Pons (tissue), 1 donor: ENCODE measurements around the gene ADAMTS18.
"Not testable (repeated sequence)": the region's sequence is repeated elsewhere in the genome, so short reads cannot be mapped to it uniquely, and the experiment has no call there.

Experiments used
- DNase-seq: peaks from one replicate; pipeline ENCODE4 v3.0.0-alpha.2; 2016; ENCODE audit warnings: low spot score

ADAMTS18 gene

GRCh38 chr16:77279316-77279715, 155.5 kb downstream of the ADAMTS18 start:
- DNase-seq = not testable (repeated sequence)

GRCh38 chr16:77277571-77277970, 157.3 kb downstream of the ADAMTS18 start:
- DNase-seq = no peak

DNA sequence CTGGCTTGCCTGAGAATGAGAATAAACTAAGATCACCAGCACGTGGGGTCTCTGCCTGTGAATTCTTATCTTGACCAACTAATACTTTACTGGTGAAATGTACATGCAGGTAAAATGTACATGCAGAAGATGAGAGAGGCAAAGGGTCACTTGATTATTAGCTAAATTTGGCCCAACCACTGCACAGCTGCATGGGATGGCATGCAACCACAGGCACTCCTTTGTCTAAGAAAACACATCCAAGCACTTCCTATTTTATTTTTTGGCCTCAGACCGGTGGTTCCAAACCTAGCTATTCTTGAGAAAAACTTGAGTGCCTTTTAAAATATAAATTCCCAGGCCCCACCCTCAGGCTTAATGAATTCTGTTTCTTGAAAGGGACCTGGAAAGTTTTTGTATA, 157.7 kb downstream of the ADAMTS18 start:
- no peak for DNase-seq

GRCh38 chr16:77276661-77277060, 158.2 kb downstream of the ADAMTS18 start:
- DNase-seq = no peak

GRCh38 chr16:77275303-77275702, 159.5 kb downstream of the ADAMTS18 start:
- DNase-seq = not testable (repeated sequence)

DNA sequence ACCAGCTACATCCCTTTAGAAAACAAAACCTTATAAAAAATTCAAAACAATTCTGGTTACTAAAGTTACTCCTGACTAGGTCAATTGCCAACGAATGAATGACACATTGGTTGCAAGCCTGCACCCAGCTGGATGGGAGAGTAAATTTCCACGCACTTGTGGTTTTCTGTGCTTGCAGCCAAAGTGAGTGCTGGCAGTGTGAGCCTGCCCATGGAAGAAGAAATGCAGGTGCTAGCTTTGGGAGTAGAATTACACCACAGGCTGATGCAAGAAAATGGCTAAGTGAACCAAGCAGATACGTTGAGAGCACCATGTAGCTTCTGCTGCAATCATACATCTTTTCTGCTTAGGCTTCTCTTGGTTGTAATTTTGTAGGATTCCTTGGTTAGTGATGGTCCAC, 161.0 kb downstream of the ADAMTS18 start:
- no peak for DNase-seq

- peak; percentile 31 for DNase-seq
Measured at GRCh38 chr16:77271532-77272426, 163.1 kb downstream of the ADAMTS18 start.

- not testable (repeated sequence) for DNase-seq
Measured at GRCh38 chr16:77266185-77266584, 168.6 kb downstream of the ADAMTS18 start.

GRCh38 chr16:77262971-77263370, 171.9 kb downstream of the ADAMTS18 start:
- DNase-seq = no peak

- DNase-seq = no peak
Measured at GRCh38 chr16:77250400-77250799, 184.4 kb downstream of the ADAMTS18 start.

DNA sequence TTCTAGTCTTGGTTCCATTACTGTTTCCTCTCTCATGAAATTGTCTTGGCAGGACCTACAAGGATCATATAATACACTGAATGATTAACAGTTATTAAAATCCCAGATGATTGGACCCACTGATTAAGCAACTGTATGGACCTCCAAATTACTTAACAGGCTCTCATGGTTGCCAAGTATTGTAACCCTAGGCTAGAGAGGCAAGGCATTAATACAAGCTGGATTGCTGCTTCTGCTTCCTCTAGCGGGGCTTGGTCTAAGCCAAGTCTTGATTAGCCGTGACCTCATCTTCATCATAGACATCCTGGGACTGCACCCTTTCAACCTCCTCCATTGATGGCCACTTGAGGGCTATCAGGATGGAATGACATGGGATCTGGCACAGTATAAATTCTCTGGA, 188.7 kb downstream of the ADAMTS18 start:
- DNase-seq = no peak

- not testable (repeated sequence) for DNase-seq
Measured at GRCh38 chr16:77242471-77242870, 192.4 kb downstream of the ADAMTS18 start.

DNA sequence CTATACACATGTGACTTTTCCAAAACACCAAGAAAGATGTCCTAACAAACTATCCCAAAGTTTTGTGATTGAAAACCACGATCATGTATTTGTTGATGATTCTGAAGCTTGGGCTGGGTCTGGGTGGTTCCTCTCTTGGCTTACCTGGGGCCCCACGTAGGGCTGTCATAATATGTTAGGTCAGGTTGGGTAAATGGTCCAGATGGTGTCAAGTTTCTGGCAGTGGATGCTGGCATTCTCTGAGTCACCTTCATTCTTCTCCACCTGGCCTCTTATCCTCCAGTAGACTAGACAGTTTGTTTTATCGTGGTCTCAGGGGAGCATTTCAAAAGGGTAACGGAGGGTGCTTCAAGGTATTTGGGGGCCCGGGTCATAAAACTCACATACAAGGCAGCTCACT, 196.2 kb downstream of the ADAMTS18 start:
- DNase-seq = no peak

GRCh38 chr16:77236063-77236511, 198.7 kb downstream of the ADAMTS18 start:
- peak; percentile 81 for DNase-seq

DNA sequence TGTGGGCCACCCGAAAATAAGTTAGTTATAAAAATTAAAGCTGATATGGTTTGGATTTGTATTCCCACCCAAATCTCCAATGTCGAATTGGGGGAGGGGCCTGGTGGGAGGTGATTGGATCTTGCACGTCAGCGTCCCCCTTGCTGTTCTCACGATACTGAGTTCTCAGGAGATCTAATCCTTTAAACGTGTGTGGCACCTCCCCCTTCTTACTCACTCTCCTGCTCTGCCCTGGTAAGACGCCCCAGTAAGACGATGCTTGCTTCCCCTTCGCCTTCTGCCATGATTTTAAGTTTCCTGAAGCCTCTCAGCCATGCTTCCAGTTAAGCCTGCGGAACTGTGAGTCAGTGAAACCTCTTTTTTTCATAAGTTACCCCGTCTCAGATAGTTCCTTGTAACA, 200.2 kb downstream of the ADAMTS18 start:
- no peak for DNase-seq

DNA sequence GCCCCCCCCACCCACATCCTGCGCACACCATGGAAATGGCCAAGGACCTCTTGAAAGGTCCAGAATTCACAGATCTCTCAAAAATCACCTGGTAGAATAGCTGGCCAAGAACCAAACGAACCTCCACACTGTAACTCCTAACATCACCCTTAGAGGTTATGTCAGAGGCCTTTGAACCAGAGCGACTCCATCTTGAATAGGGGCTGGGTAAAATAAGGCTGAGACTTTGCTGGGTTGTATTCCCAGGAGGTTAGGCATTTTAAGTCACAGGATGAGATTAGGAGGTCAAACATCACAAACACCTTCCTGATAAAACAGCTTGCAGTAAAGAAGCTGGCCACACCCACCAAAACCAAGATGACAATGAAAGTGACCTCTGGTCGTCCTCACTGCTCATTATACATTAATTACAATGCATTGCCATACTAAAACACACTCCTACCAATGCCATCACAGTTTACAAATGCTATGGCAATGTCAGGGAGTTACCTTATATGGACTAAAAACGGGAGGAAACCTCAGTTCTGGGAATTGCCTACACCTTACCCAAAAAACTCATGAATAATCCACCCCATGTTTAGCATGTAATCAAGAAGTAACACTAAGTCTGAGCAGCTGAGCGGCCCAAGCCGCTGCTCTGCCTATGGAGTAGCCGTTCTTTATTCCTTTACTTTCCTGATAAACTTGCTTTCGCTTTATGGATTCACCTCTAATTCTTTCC, 200.9 kb downstream of the ADAMTS18 start:
- DNase-seq = no peak
